SH-SY5Y (cell line): Measurements from ENCODE around the gene COL27A1.

Experiments used
- GATA2 ChIP-seq: IDR thresholded peaks from 2 replicates; pipeline ENCODE4 v1.6.1; 2011; ENCODE audit warnings: mild to moderate bottlenecking, low read depth, low read length
- GATA3 ChIP-seq: IDR thresholded peaks from 2 replicates; pipeline ENCODE4 v1.6.1; 2011; ENCODE audit warnings: low read depth, mild to moderate bottlenecking, low read length, moderate library complexity

DNA sequence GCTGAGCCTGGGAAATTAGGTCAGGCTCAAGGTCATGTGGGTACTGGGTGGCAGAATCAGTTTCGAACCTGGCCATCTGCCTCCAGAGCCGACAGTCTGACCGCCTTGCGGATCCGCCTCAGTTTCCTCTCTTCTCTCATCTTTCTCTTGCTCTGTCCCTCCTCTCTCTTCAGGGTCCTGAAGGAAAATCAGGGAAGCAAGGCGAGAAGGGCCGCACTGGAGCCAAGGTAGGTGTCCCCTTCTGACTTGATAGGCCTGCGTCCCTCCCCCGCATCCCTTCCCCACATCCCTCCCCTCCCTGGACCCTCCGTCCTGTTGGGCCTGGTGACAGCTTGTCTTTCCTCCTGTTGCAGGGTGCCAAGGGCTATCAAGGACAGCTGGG lies 126.8 kb downstream of the COL27A1 start:
- no peak for TF ChIP-seq GATA2
- TF ChIP-seq GATA3 = no peak
